HG03469 (cell line): Measurements from ENCODE around the gene CSNK2B.
A peak's percentile ranks its signal among the peaks of the same experiment; 100 is the strongest.

Experiments used
- ATAC-seq: cut with Tn5 transposase; IDR thresholded peaks from one replicate; pipeline ENCODE4 v1.9.1; 2021; ENCODE audit warnings: mild to moderate bottlenecking, moderate library complexity, moderate number of reproducible peaks; ENCODE audit not compliant: unreplicated experiment

The CSNK2B gene

DNA sequence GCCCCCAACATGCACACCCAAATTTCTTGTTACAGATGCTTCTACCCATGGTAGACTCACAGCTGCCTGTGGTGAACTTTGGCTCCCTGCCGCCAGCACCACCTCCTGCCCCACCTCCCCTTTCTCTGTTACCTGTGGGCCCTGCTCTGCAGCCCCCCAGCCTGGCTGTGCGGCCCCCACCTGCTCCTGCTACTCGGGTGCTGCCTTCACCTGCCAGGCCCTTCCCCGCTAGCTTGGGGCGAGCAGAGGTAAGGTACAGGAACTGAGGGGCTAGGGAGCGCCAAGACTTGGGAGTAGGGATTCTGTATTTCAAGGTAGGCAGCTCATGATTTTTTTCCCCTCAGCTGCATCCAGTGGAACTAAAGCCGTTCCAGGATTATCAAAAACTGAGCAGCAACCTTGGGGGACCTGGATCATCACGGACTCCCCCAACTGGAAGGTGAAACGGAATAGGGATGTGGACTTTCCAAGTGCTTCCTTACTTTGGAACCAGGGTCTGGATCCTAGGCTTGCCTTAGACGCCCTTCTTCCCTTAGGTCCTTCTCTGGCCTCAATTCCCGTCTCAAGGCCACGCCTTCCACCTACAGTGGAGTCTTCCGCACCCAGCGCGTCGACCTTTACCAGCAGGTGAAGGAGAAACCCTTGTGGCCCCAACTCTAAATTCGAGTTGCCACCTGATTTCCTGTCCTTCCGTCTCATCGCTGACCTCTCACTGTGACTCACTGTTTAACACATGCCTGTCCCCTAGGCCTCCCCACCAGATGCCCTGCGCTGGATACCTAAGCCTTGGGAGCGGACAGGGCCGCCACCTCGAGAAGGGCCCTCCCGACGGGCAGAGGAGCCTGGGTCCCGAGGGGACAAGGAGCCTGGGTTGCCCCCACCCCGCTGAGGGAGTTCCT lies 28.9 kb upstream of the CSNK2B start:
- ATAC-seq = no peak

GRCh38 chr6:31639043-31639442 lies 26.8 kb upstream of the CSNK2B start:
- no peak for ATAC-seq

GRCh38 chr6:31639449-31639861 lies 26.4 kb upstream of the CSNK2B start:
- ATAC-seq = no peak

- no peak for ATAC-seq
Observed at GRCh38 chr6:31640612-31641011, 25.3 kb upstream of the CSNK2B start.

- ATAC-seq = no peak
Observed at GRCh38 chr6:31641370-31641769, 24.5 kb upstream of the CSNK2B start.

DNA sequence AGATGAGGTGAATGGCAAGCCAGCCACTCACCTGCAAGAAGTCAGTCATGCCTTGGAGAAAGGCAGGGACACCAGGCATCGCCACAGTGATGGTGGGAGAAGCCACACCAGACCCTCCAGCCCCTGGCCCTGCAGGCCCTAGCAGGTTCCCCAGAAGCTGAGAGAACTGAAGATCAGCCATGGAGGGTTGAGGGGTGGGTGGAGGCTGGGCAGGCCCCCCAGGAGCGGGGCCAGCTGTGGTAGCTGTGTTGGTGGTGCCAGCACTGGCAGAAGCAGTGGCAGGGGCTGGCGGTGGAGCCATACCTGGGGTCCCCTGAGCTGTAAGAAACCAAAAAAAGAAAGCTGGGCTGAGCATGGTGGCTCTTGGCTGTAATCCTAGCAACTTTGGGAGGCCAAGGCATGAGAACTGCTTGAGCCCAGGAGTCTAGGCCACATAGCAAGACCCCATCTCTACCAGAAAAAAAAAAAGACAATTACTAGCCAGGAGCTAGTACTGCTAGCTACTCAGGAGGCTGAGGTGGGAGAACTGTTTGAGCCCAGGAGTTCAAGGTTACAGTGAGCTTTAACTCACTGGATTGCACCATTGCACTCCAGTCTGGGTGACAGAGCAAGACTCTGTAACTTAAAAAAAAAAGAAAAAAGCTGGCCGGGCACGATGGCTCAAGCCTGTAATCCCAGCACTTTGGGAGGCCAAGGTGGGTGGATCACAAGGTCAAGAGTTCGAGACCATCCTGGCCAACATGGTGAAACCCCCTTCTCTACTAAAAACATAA lies 22.9 kb upstream of the CSNK2B start:
- no peak for ATAC-seq

- no peak for ATAC-seq
Observed at GRCh38 chr6:31643818-31644454, 21.9 kb upstream of the CSNK2B start.

GRCh38 chr6:31645325-31645724 lies 20.6 kb upstream of the CSNK2B start:
- ATAC-seq = no peak

DNA sequence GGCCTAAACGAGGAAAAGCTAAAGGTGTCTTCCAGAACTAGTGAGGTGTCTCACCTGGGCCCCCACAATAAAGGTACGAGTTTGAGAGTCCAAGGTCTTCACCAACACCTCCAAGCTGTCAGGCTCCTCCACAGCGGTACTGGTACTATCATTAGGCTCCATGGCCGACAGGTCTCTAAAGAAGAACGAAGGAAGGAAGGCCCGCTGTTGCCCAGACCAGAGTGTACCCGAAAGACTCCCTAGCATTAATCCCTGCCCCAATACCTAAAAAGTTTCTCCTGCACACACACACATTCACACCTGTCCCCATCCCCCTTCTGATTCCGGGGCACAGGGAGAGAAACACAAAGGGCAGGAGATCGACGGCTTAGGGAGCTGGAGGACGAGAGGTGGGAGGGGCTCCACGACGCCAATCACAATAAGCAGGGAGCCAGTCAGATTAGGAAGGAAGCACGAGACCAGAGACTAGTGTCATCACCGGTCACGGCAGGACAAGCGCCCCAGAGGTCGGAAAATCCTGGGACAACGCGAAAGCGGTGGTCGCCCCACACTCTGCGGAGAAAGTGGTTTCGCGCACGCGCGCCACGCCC lies 14.2 kb upstream of the CSNK2B start:
- ATAC-seq = peak; percentile 17

- peak; percentile 42 for ATAC-seq
Observed at GRCh38 chr6:31652925-31653724, 12.8 kb upstream of the CSNK2B start.

- ATAC-seq = no peak
Observed at GRCh38 chr6:31654574-31655348, 11.1 kb upstream of the CSNK2B start.

DNA sequence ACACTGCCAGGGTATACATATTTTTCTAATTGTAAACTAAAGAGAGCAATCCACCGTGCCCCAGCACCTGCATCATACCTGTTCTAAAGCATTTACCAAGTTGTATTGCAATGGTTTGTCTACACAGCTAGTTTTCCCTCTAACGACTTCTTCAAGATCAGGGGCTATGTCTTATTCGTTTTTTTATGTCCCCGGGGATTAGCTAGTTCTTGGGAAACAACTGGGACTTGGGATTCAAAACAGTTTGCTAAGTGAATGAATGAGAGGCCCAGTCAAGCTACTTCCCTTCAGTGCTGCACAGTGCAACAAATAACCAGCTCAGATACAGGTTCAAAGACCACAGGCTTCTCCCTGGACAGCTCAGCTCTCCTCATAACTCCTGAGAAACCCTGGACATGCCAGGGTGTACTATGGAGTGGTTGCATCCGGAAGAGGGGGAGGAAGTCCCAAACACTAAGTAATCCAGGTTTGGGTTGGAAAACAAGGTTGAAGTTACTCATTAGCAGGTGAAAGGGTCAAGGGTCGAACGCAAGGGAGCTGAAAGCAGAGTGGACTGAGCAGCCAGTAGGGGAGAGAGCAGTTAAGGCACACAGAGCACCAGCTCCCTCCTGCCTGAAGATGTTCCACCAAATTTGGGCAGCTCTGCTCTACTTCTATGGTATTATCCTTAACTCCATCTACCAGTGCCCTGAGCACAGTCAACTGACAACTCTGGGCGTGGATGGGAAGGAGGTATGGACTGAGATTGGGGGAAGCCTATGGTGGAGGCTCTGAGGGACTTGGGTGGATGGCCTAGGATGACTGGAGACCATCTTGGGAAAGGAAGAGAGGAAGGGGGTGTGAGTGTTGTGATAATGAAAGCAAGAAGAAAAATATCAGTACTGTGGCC lies 10.3 kb upstream of the CSNK2B start, which contains the start of gene APOM:
TSS of gene APOM (plus strand) at position 546 of the 889 bp plus-strand sequence. CDS start at position 619, 73 bp downstream.
- no peak for ATAC-seq

DNA sequence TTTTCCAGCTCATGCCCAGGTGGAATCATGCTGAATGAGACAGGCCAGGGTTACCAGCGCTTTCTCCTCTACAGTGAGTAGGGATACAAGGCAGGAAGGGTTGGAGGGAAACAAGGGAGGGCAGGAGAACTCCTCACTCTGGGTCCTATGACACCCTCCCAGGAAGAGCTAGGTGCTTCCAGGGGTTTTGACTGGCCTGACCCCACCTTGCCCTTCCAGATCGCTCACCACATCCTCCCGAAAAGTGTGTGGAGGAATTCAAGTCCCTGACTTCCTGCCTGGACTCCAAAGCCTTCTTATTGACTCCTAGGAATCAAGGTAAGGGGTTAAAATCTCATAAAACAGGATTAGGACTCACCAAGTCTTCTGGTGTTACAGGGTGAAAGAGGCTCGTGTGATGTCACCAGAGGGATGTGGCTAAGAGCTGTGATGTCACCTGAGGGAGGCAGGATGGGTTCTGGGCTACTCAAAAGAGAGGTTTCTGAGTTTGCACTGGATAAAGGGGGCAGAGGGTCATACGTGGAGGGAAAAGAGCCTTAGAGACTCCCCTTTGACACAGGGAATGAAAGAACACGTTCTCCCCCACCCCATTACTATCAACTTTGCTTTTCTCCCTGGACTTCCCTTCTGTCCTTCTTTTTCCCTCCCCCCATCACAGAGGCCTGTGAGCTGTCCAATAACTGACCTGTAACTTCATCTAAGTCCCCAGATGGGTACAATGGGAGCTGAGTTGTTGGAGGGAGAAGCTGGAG lies 8.3 kb upstream of the CSNK2B start:
- ATAC-seq = no peak

- ATAC-seq = no peak
Observed at GRCh38 chr6:31658158-31658688, 7.7 kb upstream of the CSNK2B start.

GRCh38 chr6:31658983-31659648 lies 6.8 kb upstream of the CSNK2B start:
- no peak for ATAC-seq

DNA sequence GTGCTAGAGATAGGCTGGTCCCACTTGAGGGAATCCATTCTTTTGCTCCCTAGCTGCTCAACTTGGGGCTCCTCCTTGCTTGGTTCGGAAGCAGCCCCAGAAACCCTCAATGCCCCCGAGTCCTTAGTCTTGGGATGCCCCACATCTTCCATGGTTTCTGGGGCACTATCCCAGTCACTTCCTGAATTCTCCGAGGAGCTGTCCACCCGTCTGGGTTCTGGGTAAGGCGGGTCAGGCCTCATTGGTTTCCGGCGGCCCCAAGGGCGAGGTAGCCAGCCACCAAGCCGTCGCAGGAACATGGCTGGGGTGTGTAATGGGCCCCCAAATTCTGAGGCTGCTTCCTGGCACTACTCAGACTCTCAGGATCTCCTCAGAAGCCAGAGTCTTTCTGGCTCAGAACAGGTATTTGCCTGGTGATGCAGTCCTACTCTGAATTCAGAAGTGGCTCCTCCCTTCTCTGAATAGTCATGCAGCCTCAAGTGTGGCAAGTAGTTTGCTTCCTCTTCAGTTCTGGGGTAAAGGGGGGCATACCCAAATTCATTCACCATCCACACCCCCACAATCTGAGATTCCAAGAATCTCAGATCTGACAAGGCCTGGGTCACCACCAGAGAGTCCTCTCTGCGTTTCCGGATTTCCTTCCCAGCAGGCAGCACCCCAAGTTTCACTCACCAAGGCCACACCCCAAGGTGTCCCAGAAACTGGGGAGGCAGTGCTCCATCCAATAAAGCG lies 6.1 kb upstream of the CSNK2B start:
- no peak for ATAC-seq
